GM19324 (cell line): ENCODE results near the gene PIGQ.

ENCODE experiments used
- ATAC-seq: cut with Tn5 transposase; IDR thresholded peaks from one replicate; pipeline ENCODE4 v1.9.1; 2021; ENCODE audit warnings: mild to moderate bottlenecking, moderate library complexity; ENCODE audit not compliant: unreplicated experiment, low FRiP score

Gene PIGQ

GRCh38 chr16:569445-570254 is at the start of gene PIGQ:
Gene PIGQ (plus strand): TSS chr16:569968. CDS start chr16:574075, 4,107 bp downstream.
- ATAC-seq: peak; percentile 40

GRCh38 chr16:520847-521246 is 48.9 kb upstream of the PIGQ start:
- no peak for ATAC-seq

- ATAC-seq: no peak
Measured at GRCh38 chr16:521381-522210, 48.2 kb upstream of the PIGQ start.

- no peak for ATAC-seq
Measured at GRCh38 chr16:522320-523096, 47.3 kb upstream of the PIGQ start.

GRCh38 chr16:523097-523741 is 46.5 kb upstream of the PIGQ start:
- no peak for ATAC-seq

GRCh38 chr16:524274-525040 is 45.3 kb upstream of the PIGQ start:
- no peak for ATAC-seq

GRCh38 chr16:525123-525519 is 44.6 kb upstream of the PIGQ start:
- ATAC-seq: no peak

GRCh38 chr16:525520-526180 is 44.1 kb upstream of the PIGQ start:
- ATAC-seq: no peak

GRCh38 chr16:526181-527014 is 43.4 kb upstream of the PIGQ start:
- ATAC-seq: no peak

- ATAC-seq: peak; percentile 73
Measured at GRCh38 chr16:527015-527903, 42.5 kb upstream of the PIGQ start, which contains the start of gene CAPN15. Gene CAPN15 (plus strand): TSS chr16:527712. CDS start chr16:546839, 19,127 bp downstream.

GRCh38 chr16:528111-529011 is 41.4 kb upstream of the PIGQ start:
- ATAC-seq: peak; percentile 8

GRCh38 chr16:529012-529575 is 40.7 kb upstream of the PIGQ start:
- ATAC-seq: no peak

- no peak for ATAC-seq
Measured at GRCh38 chr16:530111-530817, 39.5 kb upstream of the PIGQ start.

- no peak for ATAC-seq
Measured at GRCh38 chr16:531494-532125, 38.2 kb upstream of the PIGQ start.
